Tibial nerve (tissue), 3 donors: ENCODE results near the gene CEP295NL.

Source experiments
- CTCF ChIP-seq, 5 experiments: fragments of 200-600 bp in 3 of 5; fragments of 450-650 bp in 2 of 5; sonication (generic) in 3 of 5; IDR thresholded peaks; one replicate each; pipeline ENCODE4 v1.5.1; 2016 to 2019; ENCODE audit warnings: antibody characterized with exemption in 5 of 5, mild to moderate bottlenecking in 3 of 5, moderate library complexity in 2 of 5
- POLR2A ChIP-seq, 2 donors: fragments of 450-650 bp; IDR thresholded peaks; one replicate each; pipeline ENCODE4 v1.6.1; 2017; ENCODE audit warnings: antibody characterized with exemption in 2 of 2, mild to moderate bottlenecking in 2 of 2, moderate library complexity in 2 of 2

DNA sequence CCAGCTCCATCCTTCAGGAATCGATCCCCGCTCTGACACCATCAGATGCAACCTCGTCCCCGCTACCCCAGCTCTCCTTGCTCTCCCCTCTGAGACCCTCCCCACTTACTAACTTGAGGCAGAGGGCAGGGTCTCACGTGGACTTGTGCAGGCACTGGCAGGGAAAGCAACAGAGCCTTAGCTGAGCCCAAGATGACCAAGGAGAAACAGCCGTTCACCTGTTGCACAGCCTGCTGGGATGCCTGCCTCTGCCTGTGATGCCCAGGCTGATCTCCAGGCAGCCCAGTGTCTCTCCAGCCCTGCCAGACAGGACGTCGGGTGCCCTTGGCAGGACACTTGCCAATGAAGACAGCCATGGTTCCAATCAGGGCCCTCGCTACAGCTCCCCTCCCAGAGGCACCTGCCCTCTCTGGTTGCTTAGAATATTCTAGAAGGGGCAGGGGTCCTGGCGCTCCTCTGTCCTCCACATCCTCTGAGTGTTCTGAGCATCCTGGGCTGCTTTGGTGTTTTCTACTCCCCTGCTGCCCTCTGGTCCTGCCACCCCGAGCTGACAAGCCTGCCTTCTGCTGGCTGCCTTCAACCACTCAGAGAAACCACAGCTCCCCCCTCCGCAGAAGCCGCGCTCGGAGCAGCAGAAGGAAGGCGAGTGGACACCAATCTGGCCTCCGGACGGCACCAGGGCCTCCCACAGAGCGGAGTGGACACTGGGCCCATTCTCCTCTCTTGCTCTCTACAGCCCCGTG is 6.7 kb downstream of the CEP295NL start:
- peak in 3 of 5 experiments; percentile 22 to 39 (median 24) for TF ChIP-seq CTCF (IDR thresholded peaks at IDR 0.05)
- peak in 1 of 2 donors; percentile 18 for TF ChIP-seq POLR2A (IDR thresholded peaks at IDR 0.05)
